SK-N-SH treated with all-trans-retinoic acid at 6 μM for 48 hours (cell line): ENCODE data around the gene PALB2.

ENCODE experiments used
- ATAC-seq: fragments of 200-7000 bp; cut with Tn5 transposase; 3 replicates; pipeline ENCODE4 v1.9.1; 2020; ENCODE audit warnings: mild to moderate bottlenecking, moderate library complexity
- BACH2 ChIP-seq: fragments of 250-450 bp; sonication (Bioruptor Pico); IDR thresholded peaks from 2 replicates; pipeline ENCODE4 v1.9.0; 2021; ENCODE audit warnings: mild to moderate bottlenecking, borderline replicate concordance
- CREB5 ChIP-seq: fragments of 250-450 bp; sonication (Bioruptor Pico); IDR thresholded peaks from 2 replicates; pipeline ENCODE4 v1.5.1; 2020; ENCODE audit warnings: low read depth, mild to moderate bottlenecking, moderate library complexity
- CSDC2 ChIP-seq: fragments of 250-450 bp; sonication (Bioruptor Pico); IDR thresholded peaks from 2 replicates; pipeline ENCODE4 v1.5.0; 2020; ENCODE audit warnings: mild to moderate bottlenecking, moderate library complexity
- CSRNP3 ChIP-seq: fragments of 250-450 bp; sonication (Bioruptor Pico); IDR thresholded peaks from 2 replicates; pipeline ENCODE4 v1.5.1; 2021; ENCODE audit warnings: mild to moderate bottlenecking, moderate library complexity
- ESRRG ChIP-seq: fragments of 250-450 bp; sonication (Bioruptor Pico); IDR thresholded peaks from 2 replicates; pipeline ENCODE4 v1.6.1; 2021; ENCODE audit warnings: mild to moderate bottlenecking
- GLIS3 ChIP-seq: fragments of 250-450 bp; sonication (Bioruptor Pico); IDR thresholded peaks from 2 replicates; pipeline ENCODE4 v1.5.0; 2020; ENCODE audit warnings: mild to moderate bottlenecking, moderate library complexity
- ISL1 ChIP-seq: fragments of 250-450 bp; sonication (Bioruptor Pico); IDR thresholded peaks from 2 replicates; pipeline ENCODE4 v2.1.2; 2022; ENCODE audit warnings: mild to moderate bottlenecking, moderate library complexity
- OSR1 ChIP-seq: fragments of 250-450 bp; sonication (Bioruptor Pico); IDR thresholded peaks from 2 replicates; pipeline ENCODE4 v1.8.0; 2022; ENCODE audit warnings: moderate library complexity, mild to moderate bottlenecking, inconsistent platforms
- PPARA ChIP-seq: fragments of 250-450 bp; sonication (Bioruptor Pico); IDR thresholded peaks from 2 replicates; pipeline ENCODE4 v1.5.0; 2020; ENCODE audit warnings: mild to moderate bottlenecking, borderline replicate concordance
- RARB ChIP-seq: fragments of 250-450 bp; sonication (Bioruptor Pico); IDR thresholded peaks from 2 replicates; pipeline ENCODE4 v1.8.0; 2021; ENCODE audit warnings: mild to moderate bottlenecking, moderate library complexity
- SNAI2 ChIP-seq: fragments of 250-450 bp; sonication (Bioruptor Pico); IDR thresholded peaks from 2 replicates; pipeline ENCODE4 v1.5.0; 2020; ENCODE audit warnings: mild to moderate bottlenecking, moderate library complexity
- TCF4 ChIP-seq: fragments of 250-450 bp; sonication (Bioruptor Pico); IDR thresholded peaks from 2 replicates; pipeline ENCODE4 v1.8.0; 2021; ENCODE audit warnings: mild to moderate bottlenecking, moderate library complexity, borderline replicate concordance
- ZC3H10 ChIP-seq: fragments of 250-450 bp; sonication (Bioruptor Pico); IDR thresholded peaks from 2 replicates; pipeline ENCODE4 v1.5.1; 2021; ENCODE audit warnings: mild to moderate bottlenecking, moderate library complexity
- ZFP3 ChIP-seq: fragments of 250-450 bp; sonication (Bioruptor Pico); IDR thresholded peaks from 2 replicates; pipeline ENCODE4 v1.5.0; 2020; ENCODE audit warnings: mild to moderate bottlenecking, moderate library complexity
- ZFP30 ChIP-seq: fragments of 450-650 bp; formaldehyde crosslinking; IDR thresholded peaks from 2 replicates; pipeline ENCODE4 v1.5.0; 2022; ENCODE audit warnings: mild to moderate bottlenecking, moderate library complexity
- ZNF565 ChIP-seq: fragments of 450-650 bp; formaldehyde crosslinking; conservative IDR thresholded peaks from 2 replicates; pipeline ENCODE4 v1.5.0; 2020; ENCODE audit warnings: low read depth, mild to moderate bottlenecking, moderate library complexity
- ZNF70 ChIP-seq: fragments of 450-650 bp; formaldehyde crosslinking; IDR thresholded peaks from 2 replicates; pipeline ENCODE4 v1.5.0; 2020; ENCODE audit warnings: mild to moderate bottlenecking, moderate library complexity
- ZNF8 ChIP-seq: fragments of 450-650 bp; formaldehyde crosslinking; IDR thresholded peaks from 2 replicates; pipeline ENCODE4 v1.5.0; 2020; ENCODE audit warnings: mild to moderate bottlenecking, moderate library complexity
- TF ChIP-seq, protein P1 (sequence below): fragments of 250-450 bp; sonication (Bioruptor Pico); IDR thresholded peaks from 2 replicates; pipeline ENCODE4 v1.5.0; 2020; ENCODE audit warnings: mild to moderate bottlenecking, moderate library complexity

The PALB2 gene

GRCh38 chr16:23607726-23608125, 33.4 kb downstream of the PALB2 start:
- TF ChIP-seq, protein P1, sequence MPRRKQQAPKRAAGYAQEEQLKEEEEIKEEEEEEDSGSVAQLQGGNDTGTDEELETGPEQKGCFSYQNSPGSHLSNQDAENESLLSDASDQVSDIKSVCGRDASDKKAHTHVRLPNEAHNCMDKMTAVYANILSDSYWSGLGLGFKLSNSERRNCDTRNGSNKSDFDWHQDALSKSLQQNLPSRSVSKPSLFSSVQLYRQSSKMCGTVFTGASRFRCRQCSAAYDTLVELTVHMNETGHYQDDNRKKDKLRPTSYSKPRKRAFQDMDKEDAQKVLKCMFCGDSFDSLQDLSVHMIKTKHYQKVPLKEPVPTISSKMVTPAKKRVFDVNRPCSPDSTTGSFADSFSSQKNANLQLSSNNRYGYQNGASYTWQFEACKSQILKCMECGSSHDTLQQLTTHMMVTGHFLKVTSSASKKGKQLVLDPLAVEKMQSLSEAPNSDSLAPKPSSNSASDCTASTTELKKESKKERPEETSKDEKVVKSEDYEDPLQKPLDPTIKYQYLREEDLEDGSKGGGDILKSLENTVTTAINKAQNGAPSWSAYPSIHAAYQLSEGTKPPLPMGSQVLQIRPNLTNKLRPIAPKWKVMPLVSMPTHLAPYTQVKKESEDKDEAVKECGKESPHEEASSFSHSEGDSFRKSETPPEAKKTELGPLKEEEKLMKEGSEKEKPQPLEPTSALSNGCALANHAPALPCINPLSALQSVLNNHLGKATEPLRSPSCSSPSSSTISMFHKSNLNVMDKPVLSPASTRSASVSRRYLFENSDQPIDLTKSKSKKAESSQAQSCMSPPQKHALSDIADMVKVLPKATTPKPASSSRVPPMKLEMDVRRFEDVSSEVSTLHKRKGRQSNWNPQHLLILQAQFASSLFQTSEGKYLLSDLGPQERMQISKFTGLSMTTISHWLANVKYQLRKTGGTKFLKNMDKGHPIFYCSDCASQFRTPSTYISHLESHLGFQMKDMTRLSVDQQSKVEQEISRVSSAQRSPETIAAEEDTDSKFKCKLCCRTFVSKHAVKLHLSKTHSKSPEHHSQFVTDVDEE (CRISPR knock-in tag), result no peak
- no peak for TF ChIP-seq ZFP30 (CRISPR knock-in tag)
- no peak for TF ChIP-seq SNAI2
- TF ChIP-seq OSR1, result no peak
- no peak for TF ChIP-seq TCF4 (CRISPR knock-in tag)
- no peak for TF ChIP-seq ISL1 (CRISPR knock-in tag)
- no peak for TF ChIP-seq CSDC2
- TF ChIP-seq GLIS3 (CRISPR knock-in tag), result no peak
- no peak for TF ChIP-seq ESRRG (CRISPR knock-in tag)
- no peak for TF ChIP-seq RARB
- TF ChIP-seq, all 23 proteins: peak for 0
- no peak for ATAC-seq

GRCh38 chr16:23597003-23597756, 43.9 kb downstream of the PALB2 start:
- ATAC-seq, result peak; percentile 18; the same call in 1 of the 3 replicates

More at GRCh38 chr16:23597003-23597756, 43.9 kb downstream of the PALB2 start:
- no peak for TF ChIP-seq CSRNP3
- TF ChIP-seq ZFP3 (CRISPR knock-in tag), result no peak
- no peak for TF ChIP-seq CREB5
- TF ChIP-seq RARB, result no peak
- no peak for TF ChIP-seq ESRRG (CRISPR knock-in tag)
- TF ChIP-seq BACH2, result no peak
- no peak for TF ChIP-seq ZNF70 (CRISPR knock-in tag)
- TF ChIP-seq ZC3H10 (CRISPR knock-in tag), result no peak
- no peak for TF ChIP-seq ZFP30 (CRISPR knock-in tag)
- TF ChIP-seq PPARA (CRISPR knock-in tag), result no peak
- no peak for TF ChIP-seq ZNF565 (CRISPR knock-in tag)
- TF ChIP-seq ISL1 (CRISPR knock-in tag), result no peak
- TF ChIP-seq SNAI2, result no peak
- TF ChIP-seq, protein P1 (CRISPR knock-in tag), result no peak
- no peak for TF ChIP-seq TCF4 (CRISPR knock-in tag)
- no peak for TF ChIP-seq GLIS3 (CRISPR knock-in tag)
- TF ChIP-seq ZNF8, result no peak
- TF ChIP-seq CSDC2, result no peak
